CD4-positive, alpha-beta T cell treated with Interleukin-15 for 4 hours (primary cell): ENCODE measurements around the gene ARHGAP25.

ENCODE experiments used
- DNase-seq: peaks from one replicate; pipeline ENCODE4 v3.0.0-alpha.2; 2020; ENCODE audit warnings: low spot score

ARHGAP25 gene

GRCh38 chr2:68767031-68767961, 32.7 kb downstream of the ARHGAP25 start:
- peak; percentile 60 for DNase-seq

- no peak for DNase-seq
Observed at GRCh38 chr2:68767996-68768395, 33.4 kb downstream of the ARHGAP25 start.

GRCh38 chr2:68768461-68768860, 33.9 kb downstream of the ARHGAP25 start:
- no peak for DNase-seq

GRCh38 chr2:68768951-68769350, 34.3 kb downstream of the ARHGAP25 start:
- DNase-seq: no peak

GRCh38 chr2:68769586-68770270, 35.1 kb downstream of the ARHGAP25 start:
- DNase-seq: no peak

- DNase-seq: peak; percentile 39
Observed at GRCh38 chr2:68770271-68771111, 35.9 kb downstream of the ARHGAP25 start.

- peak; percentile 47 for DNase-seq
Observed at GRCh38 chr2:68771211-68771751, 36.7 kb downstream of the ARHGAP25 start.

GRCh38 chr2:68772109-68772508, 37.5 kb downstream of the ARHGAP25 start:
- DNase-seq: no peak

- peak; percentile 60 for DNase-seq
Observed at GRCh38 chr2:68774569-68775271, 40.1 kb downstream of the ARHGAP25 start.

GRCh38 chr2:68775272-68775842, 40.7 kb downstream of the ARHGAP25 start:
- no peak for DNase-seq

GRCh38 chr2:68776124-68776523, 41.5 kb downstream of the ARHGAP25 start:
- no peak for DNase-seq

GRCh38 chr2:68779595-68779994, 45.0 kb downstream of the ARHGAP25 start:
- no peak for DNase-seq

GRCh38 chr2:68784188-68784587, 49.6 kb downstream of the ARHGAP25 start:
- no peak for DNase-seq

GRCh38 chr2:68784915-68785314, 50.3 kb downstream of the ARHGAP25 start:
- no peak for DNase-seq

GRCh38 chr2:68787356-68787755, 52.7 kb downstream of the ARHGAP25 start:
- DNase-seq: no peak

GRCh38 chr2:68789603-68790002, 55.0 kb downstream of the ARHGAP25 start:
- DNase-seq: no peak

- DNase-seq: no peak
Observed at GRCh38 chr2:68790600-68790999, 56.0 kb downstream of the ARHGAP25 start.

GRCh38 chr2:68791914-68792313, 57.3 kb downstream of the ARHGAP25 start:
- DNase-seq: no peak

- DNase-seq: no peak
Observed at GRCh38 chr2:68792751-68793150, 58.1 kb downstream of the ARHGAP25 start.

- DNase-seq: peak; percentile 33
Observed at GRCh38 chr2:68796295-68796905, 61.8 kb downstream of the ARHGAP25 start.

GRCh38 chr2:68798569-68798968, 64.0 kb downstream of the ARHGAP25 start:
- no peak for DNase-seq
